Keratinocyte (primary cell): ENCODE measurements around the gene LGR4. TPM values are rescaled to one million over a fixed set of nuclear protein-coding genes. Genes with fewer than 3 reads are reported as not detected.

ENCODE experiments used
- DNase-seq: peaks from one replicate; pipeline ENCODE4 v3.0.0-alpha.2; 2011; ENCODE audit warnings: low read depth, missing footprints, low spot score
- FAIRE-seq: peaks from 2 replicates; lab custom pipeline; 2011; peaks lifted over from hg19 to GRCh38; lab: Jason Lieb, UNC
- H2AFZ ChIP-seq: 2 replicates; pipeline ENCODE4 v1.6.0; 2012; ENCODE audit warnings: low read length, control low read depth, inconsistent platforms; ENCODE audit not compliant: control insufficient read depth
- H3K27ac ChIP-seq: 2 replicates; pipeline ENCODE4 v1.5.1; 2011; ENCODE audit warnings: low read length; ENCODE audit not compliant: control insufficient read depth, insufficient read depth
- H3K27me3 ChIP-seq: 3 replicates; pipeline ENCODE4 v1.6.0; 2011; ENCODE audit warnings: low read length; ENCODE audit not compliant: control insufficient read depth, insufficient read depth; ENCODE audit errors: extremely low read depth
- H3K36me3 ChIP-seq, 2 experiments: 2 replicates in 1 of 2; 3 replicates in 1 of 2; pipeline ENCODE4 v1.5.1; 2011; ENCODE audit warnings: low read length in 2 of 2, mild to moderate bottlenecking in 1 of 2; ENCODE audit not compliant: control insufficient read depth in 2 of 2, insufficient read depth in 2 of 2; ENCODE audit errors: extremely low read depth in 1 of 2
- H3K4me1 ChIP-seq: 3 replicates; pipeline ENCODE4 v1.5.1; 2011; ENCODE audit warnings: low read length; ENCODE audit not compliant: control insufficient read depth, insufficient read depth; ENCODE audit errors: extremely low read depth
- H3K4me2 ChIP-seq: 3 replicates; pipeline ENCODE4 v1.6.0; 2011; ENCODE audit warnings: low read depth, low read length; ENCODE audit not compliant: control insufficient read depth, insufficient read depth; ENCODE audit errors: extremely low read depth
- H3K4me3 ChIP-seq, 3 experiments: fragments of 200-600 bp in 1 of 3; sonication (generic) in 1 of 3; 2 replicates in 2 of 3; 3 replicates in 1 of 3; pipeline ENCODE4 v1.5.1; 2011 to 2016; ENCODE audit warnings: low read length in 3 of 3, mild to moderate bottlenecking in 3 of 3, control low read depth in 2 of 3, inconsistent platforms in 1 of 3, low read depth in 1 of 3, mixed read lengths in 1 of 3, mixed run types in 1 of 3, moderate library complexity in 1 of 3; ENCODE audit not compliant: control insufficient read depth in 2 of 3, insufficient read depth in 2 of 3; ENCODE audit errors: extremely low read depth in 1 of 3
- H3K79me2 ChIP-seq: 2 replicates; pipeline ENCODE4 v1.6.0; 2012; ENCODE audit warnings: low read length; ENCODE audit not compliant: control insufficient read depth, insufficient read depth
- H3K9ac ChIP-seq: 3 replicates; pipeline ENCODE4 v1.6.0; 2011; ENCODE audit warnings: low read length; ENCODE audit not compliant: control insufficient read depth, insufficient read depth; ENCODE audit errors: extremely low read depth
- H3K9me1 ChIP-seq: 3 replicates; pipeline ENCODE4 v1.6.0; 2011; ENCODE audit warnings: low read length; ENCODE audit not compliant: control insufficient read depth, insufficient read depth; ENCODE audit errors: extremely low read depth
- H3K9me3 ChIP-seq: 2 replicates; pipeline ENCODE4 v1.5.1; 2012; ENCODE audit warnings: low read depth, low read length; ENCODE audit not compliant: control insufficient read depth
- H4K20me1 ChIP-seq: 3 replicates; pipeline ENCODE4 v1.6.0; 2011; ENCODE audit warnings: low read length; ENCODE audit not compliant: control insufficient read depth, insufficient read depth; ENCODE audit errors: extremely low read depth
- EZH2 ChIP-seq: IDR thresholded peaks from one replicate; pipeline ENCODE4 v1.6.1; 2012; ENCODE audit warnings: inconsistent platforms, mild to moderate bottlenecking, low read length, moderate library complexity
- dilution Hi-C: fragments of 300-500 bp; cut with MboI; formaldehyde crosslinking; loops from one replicate; pipeline ENCODE4 v1.7.0; 2020; ENCODE audit warnings: low sequenced_read_pairs; ENCODE audit not compliant: extremely low pct_ligation_motif_present
- polyA plus RNA-seq, 5 experiments: library from polyadenylated mRNA; depleted of rRNA in 3 of 5; stranded (reverse) in 3 of 5; stranded (forward) in 1 of 5; unstranded in 1 of 5; fragments of >200 nt; gene quantifications; 1 replicate in 1 of 5; 2 replicates in 3 of 5; 3 replicates in 1 of 5; pipeline versions ENCODE4 v1.2.1 to v1.2.3, GENCODE V29; 2011 to 2012; ENCODE audit warnings: missing spikeins in 2 of 5, low read depth in 1 of 5, low replicate concordance in 1 of 5
- TF ChIP-seq, protein P1 (sequence below), 3 experiments: IDR thresholded peaks in 1 of 3; conservative IDR thresholded peaks in 1 of 3; optimal IDR thresholded peaks in 1 of 3; 2 replicates in 2 of 3; 3 replicates in 1 of 3; pipeline versions ENCODE3 to v1.5.1; 2011; ENCODE audit warnings: low read length in 3 of 3, mild to moderate bottlenecking in 3 of 3, moderate library complexity in 2 of 3, control low read depth in 1 of 3, inconsistent platforms in 1 of 3; ENCODE audit not compliant: insufficient read depth in 2 of 3; ENCODE audit errors: extremely low read depth in 1 of 3

LGR4 gene
- polyA plus RNA-seq, 1 donor (not counting 4 experiments of a cell fraction or from before 2014, with no cell fraction given) = 49.7 TPM

DNA sequence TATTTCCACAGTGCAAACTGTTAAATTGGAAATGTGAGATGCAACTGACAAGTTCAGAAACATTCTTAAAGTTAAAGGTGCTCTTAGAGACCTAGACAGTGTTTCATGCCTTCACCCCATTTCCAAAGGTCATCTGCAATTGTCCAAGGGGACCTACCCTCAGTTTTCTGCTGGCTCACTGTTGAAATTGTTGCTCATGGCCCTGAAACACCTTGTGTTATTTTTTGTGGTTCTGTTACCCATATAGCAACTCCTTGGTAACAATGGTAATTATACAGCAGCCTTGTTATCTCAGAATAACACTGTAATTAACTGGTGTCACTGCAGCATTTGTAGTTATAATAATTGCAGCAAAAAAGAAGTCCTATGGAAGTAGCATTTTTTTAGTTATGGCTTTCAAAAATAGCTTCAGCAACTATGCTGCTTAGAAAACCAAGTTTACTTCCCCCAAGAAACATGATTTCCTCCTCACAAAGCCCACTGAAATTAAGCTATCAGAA, 60.3 kb downstream of the LGR4 start:
- peaks cover 45% of the 10 kb centered on the region for H3K4me1 ChIP-seq
- no peaks in the 10 kb centered on the region for H3K9me1 ChIP-seq
- dilution Hi-C loops = no loop called here
- no peak overlapping the region for H3K4me2 ChIP-seq
- DNase-seq = no peak
- peaks cover 0 to 6% of the 10 kb centered on the region in 2 experiments for H3K36me3 ChIP-seq
- H4K20me1 ChIP-seq = no peaks in the 10 kb centered on the region
- peaks cover 66% of the 10 kb centered on the region for H3K79me2 ChIP-seq
- H3K4me3 ChIP-seq = no peak overlapping the region
- H3K9ac ChIP-seq = no peak overlapping the region
- no peak for TF ChIP-seq EZH2
- TF ChIP-seq, protein P1, sequence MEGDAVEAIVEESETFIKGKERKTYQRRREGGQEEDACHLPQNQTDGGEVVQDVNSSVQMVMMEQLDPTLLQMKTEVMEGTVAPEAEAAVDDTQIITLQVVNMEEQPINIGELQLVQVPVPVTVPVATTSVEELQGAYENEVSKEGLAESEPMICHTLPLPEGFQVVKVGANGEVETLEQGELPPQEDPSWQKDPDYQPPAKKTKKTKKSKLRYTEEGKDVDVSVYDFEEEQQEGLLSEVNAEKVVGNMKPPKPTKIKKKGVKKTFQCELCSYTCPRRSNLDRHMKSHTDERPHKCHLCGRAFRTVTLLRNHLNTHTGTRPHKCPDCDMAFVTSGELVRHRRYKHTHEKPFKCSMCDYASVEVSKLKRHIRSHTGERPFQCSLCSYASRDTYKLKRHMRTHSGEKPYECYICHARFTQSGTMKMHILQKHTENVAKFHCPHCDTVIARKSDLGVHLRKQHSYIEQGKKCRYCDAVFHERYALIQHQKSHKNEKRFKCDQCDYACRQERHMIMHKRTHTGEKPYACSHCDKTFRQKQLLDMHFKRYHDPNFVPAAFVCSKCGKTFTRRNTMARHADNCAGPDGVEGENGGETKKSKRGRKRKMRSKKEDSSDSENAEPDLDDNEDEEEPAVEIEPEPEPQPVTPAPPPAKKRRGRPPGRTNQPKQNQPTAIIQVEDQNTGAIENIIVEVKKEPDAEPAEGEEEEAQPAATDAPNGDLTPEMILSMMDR (optimal IDR thresholded peaks at IDR 0.05 in 1 of 3, IDR thresholded peaks at IDR 0.05 in 1 of 3, conservative IDR thresholded peaks at IDR 0.05 in 1 of 3; ENCODE audit: extremely low read depth in 1 of 3, insufficient read depth in 2 of 3, low read length in 3 of 3) = no peak
- FAIRE-seq = peak; percentile 62
- no peaks in the 10 kb centered on the region for H3K27me3 ChIP-seq
- H2AFZ ChIP-seq = no peak overlapping the region
- H3K27ac ChIP-seq = no peak overlapping the region
- H3K9me3 ChIP-seq = no peaks in the 10 kb centered on the region

DNA sequence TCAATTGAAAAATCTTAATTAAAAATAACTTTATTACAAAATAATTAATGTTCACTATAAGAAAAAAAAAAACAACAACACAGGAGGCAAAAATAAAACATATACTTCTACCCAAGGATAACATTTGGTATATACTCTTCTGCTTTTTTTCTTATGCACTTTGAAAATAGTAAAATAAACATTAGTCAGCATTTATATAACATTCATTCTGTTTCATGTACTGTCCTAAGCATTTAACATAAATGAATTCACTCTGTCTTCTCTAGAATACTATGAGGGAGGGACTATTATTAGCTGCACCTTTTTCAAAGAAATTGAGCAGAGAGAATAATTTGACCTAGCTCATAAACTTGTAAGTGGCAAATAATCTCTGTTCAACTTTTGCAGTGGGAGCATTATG, 61.3 kb downstream of the LGR4 start:
- no peaks in the 10 kb centered on the region for H4K20me1 ChIP-seq
- no peak overlapping the region for H2AFZ ChIP-seq
- H3K9me3 ChIP-seq = no peaks in the 10 kb centered on the region
- H3K36me3 ChIP-seq = peaks cover 0 to 6% of the 10 kb centered on the region in 2 experiments
- FAIRE-seq (no peak), DNase-seq (no peak)
- TF ChIP-seq, protein P1 (optimal IDR thresholded peaks at IDR 0.05 in 1 of 3, IDR thresholded peaks at IDR 0.05 in 1 of 3, conservative IDR thresholded peaks at IDR 0.05 in 1 of 3; ENCODE audit: extremely low read depth in 1 of 3, insufficient read depth in 2 of 3, low read length in 3 of 3) = no peak
- TF ChIP-seq EZH2 = no peak
- H3K4me3 ChIP-seq = no peak overlapping the region
- H3K9me1 ChIP-seq = no peaks in the 10 kb centered on the region
- no peak overlapping the region for H3K4me2 ChIP-seq
- H3K79me2 ChIP-seq = peaks cover 59% of the 10 kb centered on the region
- no peak overlapping the region for H3K9ac ChIP-seq
- dilution Hi-C loops = no loop called here
- no peak overlapping the region for H3K27ac ChIP-seq
- H3K27me3 ChIP-seq = no peaks in the 10 kb centered on the region
- peaks cover 37% of the 10 kb centered on the region for H3K4me1 ChIP-seq
